ENCODE results near the gene FYN.

Gene FYN

GRCh38 chr6:111674883-111675282 lies 198.4 kb downstream of the FYN start:
- no peak for DNase-seq

DNA sequence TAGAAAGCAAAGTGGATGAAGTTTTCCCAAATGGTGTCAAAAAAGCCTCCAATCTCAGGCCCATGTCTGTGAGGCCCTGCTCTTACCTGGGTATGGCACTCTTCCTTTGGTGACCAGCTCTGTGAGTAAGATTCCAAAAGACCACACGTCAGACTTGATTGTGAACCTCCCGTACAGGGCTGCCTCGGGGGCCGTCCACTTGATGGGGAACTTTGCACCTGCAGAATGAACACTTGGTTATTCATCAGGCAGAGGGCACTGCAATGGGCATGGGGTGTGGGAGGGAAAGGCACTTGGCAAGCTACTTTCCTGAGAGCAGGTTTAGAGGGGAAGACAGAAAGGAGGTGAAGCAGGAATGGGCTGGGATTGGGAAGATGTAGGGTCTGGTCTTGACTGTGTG lies 198.8 kb downstream of the FYN start:
- DNase-seq = no peak

- no peak for DNase-seq
Measured at GRCh38 chr6:111673937-111674336, 199.3 kb downstream of the FYN start.

- no peak for DNase-seq
Measured at GRCh38 chr6:111673532-111673931, 199.7 kb downstream of the FYN start.

DNA sequence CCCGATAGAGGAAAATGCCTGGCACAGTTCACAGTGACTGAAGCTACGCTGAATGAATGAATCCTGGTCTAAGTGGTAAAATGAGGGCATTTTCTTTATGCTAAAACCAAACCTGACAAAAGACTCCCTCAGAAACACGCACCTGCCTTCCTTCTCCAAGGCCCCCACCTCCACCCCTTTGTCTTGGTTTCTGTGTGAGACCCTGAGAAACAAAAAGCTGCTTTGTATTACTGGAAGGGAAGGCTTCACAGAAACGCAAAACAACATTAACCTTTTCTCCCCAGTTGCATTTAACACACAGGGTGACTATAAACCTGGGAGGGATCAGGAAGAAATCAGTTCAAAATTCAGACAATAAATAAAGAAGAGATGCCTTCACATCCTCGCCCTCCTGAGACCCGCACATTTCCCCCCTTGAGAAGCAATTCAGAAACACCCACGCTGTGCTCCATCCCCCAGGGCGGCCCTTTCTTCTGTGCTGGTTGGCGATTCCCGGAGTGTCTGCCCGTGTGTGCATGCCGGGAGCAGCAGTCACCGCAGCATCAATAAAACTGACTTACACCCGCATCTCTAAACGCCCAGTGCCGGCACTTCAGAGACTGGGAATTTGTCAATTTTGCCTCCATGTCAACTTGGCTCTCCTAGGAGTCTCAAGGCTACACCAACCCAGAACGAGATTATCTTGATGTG lies 200.3 kb downstream of the FYN start:
- DNase-seq = no peak

GRCh38 chr6:111669326-111669725 lies 203.9 kb downstream of the FYN start:
- no peak for DNase-seq

GRCh38 chr6:111668410-111668809 lies 204.8 kb downstream of the FYN start:
- no peak for DNase-seq

DNA sequence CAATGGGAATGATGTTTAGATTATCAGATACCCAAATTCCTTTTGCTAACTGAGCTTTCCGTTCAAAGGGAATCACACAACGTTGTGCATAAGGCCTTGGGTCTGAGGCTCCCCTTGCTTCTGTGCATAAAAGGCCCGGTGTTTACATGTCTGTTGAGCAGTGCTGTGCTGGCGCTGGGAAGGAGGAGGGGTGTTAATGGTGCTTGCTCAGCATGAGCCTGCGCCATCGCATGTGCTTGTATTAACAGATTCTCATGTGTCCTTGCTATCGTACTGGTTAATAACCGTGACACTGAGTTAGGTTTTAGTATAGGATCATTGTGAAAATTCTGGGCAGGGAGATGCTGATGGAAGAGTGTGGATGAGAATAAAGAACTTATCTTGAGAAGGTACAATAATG lies 205.3 kb downstream of the FYN start:
- DNase-seq = no peak

DNA sequence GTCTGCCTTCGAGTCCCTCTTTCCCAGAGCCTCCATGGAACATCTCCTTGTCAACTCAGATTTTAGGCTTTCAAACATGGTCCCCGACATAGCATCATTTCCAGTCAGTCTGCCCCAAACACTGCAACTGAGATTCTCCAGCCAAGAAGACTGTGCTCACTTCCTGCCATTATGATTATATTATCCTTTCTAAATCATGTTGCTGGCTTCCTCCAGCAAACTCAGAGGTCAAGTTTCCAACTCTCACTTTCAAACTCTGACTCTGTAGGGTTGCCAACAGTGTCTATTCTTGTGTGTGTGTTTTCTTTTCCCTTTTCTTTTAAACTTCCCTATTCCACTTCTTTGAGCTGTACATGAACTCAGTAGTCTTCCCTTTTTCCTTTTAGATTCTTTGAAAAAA lies 206.4 kb downstream of the FYN start:
- DNase-seq = no peak

DNA sequence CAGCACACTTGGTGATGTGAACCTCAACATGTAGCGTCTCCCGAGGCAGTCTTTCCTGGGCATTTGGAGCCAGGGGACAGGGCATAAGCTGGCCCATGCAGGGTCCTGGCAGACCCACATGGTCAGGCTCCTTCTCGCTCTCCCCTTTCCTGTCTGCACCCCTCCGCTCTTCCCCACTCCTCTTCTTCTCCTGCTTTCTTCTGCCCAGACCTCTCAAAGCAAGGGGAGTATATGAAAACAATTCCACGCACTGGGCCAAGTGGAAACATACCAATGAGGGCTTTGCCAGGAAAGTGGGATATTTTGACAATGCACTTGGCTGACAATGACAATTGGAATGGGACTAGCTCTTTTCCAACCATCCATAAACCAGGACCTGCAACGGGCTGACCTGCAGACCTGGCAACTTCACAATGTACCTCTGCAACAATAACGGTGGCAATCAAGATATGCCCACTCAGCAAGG lies 208.7 kb downstream of the FYN start:
- no peak for DNase-seq

GRCh38 chr6:111663692-111664564 lies 209.3 kb downstream of the FYN start:
- DNase-seq = no peak

GRCh38 chr6:111662794-111663593 lies 210.3 kb downstream of the FYN start:
- DNase-seq = no peak

DNA sequence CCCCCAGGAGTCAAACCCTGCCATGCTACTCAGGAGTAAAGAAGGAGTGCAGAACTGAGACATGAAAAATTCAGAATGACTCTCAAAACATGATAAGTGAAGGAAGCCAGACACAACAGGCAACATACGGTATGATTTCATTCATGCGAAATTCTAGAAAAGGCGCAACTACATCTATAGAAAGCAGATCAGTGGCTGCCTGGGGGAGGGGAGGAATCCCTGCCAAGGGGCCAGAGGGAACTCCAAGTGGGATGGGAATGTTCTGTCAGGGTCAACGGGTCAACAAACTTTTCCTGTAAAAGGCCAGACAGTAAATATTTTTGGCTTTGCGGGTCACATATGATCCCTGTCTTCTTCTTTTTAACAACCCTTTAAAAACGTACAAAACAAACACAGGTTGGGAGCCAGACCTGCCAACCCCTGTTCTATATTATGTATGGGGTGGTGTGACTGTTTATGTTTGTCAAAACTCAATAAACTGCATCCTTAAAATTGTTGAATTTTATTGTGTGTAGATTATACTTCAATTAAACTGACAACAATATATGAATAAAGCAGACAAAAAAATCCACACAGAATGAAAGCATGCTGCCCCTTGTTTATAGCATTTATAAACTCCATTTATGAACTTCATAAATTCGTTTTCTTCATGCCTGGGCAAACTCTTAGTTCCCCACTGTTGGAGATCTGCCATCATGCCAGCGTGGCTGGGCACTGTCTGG lies 211.0 kb downstream of the FYN start:
- no peak for DNase-seq

- no peak for DNase-seq
Measured at GRCh38 chr6:111661541-111662061, 211.7 kb downstream of the FYN start.

GRCh38 chr6:111660531-111660930 lies 212.7 kb downstream of the FYN start:
- DNase-seq = no peak

- DNase-seq = no peak
Measured at GRCh38 chr6:111658462-111659154, 214.6 kb downstream of the FYN start.

DNA sequence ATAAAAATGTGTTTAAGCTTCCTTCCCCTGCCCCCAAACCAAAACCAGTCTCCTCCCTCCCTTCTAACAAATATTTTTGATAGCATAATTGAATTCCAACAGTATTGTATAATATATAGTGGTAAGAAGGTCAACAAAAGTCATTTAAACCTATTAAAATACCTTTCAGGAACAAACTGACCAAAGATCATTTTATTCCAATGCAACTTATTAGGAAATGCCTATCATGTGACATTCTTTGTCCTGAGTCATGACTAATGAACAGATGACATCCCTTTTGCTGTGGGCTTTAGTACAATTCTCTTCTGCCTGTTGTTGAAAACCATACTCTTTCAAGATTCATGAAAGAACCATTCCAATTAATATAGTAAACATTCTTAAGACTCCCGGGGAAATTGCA lies 216.1 kb downstream of the FYN start:
- no peak for DNase-seq

- DNase-seq = no peak
Measured at GRCh38 chr6:111653979-111654378, 219.3 kb downstream of the FYN start.

DNA sequence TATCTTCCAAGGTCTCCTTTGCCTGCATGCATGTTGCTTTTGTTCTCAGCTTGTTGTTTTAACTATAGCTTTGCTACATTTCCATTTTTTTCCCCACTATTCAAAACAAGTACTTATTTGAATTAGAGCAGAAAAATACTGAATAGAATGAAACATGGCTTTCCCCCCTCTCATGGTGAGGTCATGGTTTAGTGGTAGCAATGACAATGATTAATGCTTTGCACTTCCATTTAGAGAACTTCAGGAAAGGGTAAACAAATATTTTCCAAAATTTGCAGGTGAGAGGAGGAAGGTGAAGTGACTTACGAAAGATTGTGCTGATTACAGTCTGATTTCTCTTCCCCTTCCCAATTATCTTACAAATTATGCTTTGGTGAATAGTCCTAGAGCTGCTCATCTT lies 219.8 kb downstream of the FYN start:
- no peak for DNase-seq

- DNase-seq = no peak
Measured at GRCh38 chr6:111652156-111652555, 221.1 kb downstream of the FYN start.

GRCh38 chr6:111651185-111652034 lies 221.8 kb downstream of the FYN start:
- no peak for DNase-seq
